ENCODE measurements around the gene ALAS1.
"Not testable (repeated sequence)": the region's sequence is repeated elsewhere in the genome, so short reads cannot be mapped to it uniquely, and the experiment has no call there.

ALAS1 gene

DNA sequence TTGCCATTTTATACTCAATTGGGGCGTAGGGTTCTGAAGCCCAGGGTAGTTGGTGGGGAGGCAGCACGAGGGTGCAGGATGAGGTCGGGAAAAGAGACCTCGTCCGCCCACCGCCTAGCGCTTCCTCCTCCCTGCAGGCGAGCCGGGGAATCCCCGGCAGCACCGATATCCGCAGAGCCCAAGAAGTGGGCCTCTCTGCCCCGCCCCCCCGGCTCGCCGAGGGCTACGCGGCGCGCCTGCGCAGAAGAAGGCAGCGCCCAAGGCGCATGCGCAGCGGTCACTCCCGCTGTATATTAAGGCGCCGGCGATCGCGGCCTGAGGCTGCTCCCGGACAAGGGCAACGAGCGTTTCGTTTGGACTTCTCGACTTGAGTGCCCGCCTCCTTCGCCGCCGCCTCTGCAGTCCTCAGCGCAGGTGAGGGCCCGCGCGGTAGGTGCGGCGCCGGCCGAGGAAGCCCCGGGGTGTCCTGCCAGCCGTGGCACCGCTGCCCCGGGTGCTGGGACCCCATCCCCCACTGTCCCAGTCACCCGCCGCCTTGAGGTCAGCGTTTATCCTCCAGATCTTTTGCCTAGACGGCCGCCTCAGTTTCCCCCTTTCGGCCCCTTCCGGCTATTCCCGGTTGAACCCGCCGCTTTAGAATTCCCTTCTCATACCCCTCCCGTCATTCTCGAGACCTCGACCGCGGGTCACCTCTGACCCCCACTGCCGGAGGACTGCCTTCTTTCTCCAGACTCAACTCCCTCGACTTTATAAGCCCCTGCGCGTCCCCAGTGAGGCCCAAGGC lies at the start of gene ALAS1:
TSS of gene ALAS1 (plus strand) at position 319 of the 784 bp plus-strand sequence. CDS start 1,082 bp downstream, outside the sequence.
- H3K4me3 ChIP-seq (replicated peaks in 1 of 2; ENCODE audit: low read depth in 2 of 2, low read length in 2 of 2): peak within 1 kb of the TSS; percentile 87 to 88
- TF ChIP-seq, protein P1, sequence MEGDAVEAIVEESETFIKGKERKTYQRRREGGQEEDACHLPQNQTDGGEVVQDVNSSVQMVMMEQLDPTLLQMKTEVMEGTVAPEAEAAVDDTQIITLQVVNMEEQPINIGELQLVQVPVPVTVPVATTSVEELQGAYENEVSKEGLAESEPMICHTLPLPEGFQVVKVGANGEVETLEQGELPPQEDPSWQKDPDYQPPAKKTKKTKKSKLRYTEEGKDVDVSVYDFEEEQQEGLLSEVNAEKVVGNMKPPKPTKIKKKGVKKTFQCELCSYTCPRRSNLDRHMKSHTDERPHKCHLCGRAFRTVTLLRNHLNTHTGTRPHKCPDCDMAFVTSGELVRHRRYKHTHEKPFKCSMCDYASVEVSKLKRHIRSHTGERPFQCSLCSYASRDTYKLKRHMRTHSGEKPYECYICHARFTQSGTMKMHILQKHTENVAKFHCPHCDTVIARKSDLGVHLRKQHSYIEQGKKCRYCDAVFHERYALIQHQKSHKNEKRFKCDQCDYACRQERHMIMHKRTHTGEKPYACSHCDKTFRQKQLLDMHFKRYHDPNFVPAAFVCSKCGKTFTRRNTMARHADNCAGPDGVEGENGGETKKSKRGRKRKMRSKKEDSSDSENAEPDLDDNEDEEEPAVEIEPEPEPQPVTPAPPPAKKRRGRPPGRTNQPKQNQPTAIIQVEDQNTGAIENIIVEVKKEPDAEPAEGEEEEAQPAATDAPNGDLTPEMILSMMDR (IDR thresholded peaks at IDR 0.05; ENCODE audit: low read depth, low read length): no peak
- peak; percentile 87 to 90 for DNase-seq (ENCODE audit: low read depth in 2 of 2)

DNA sequence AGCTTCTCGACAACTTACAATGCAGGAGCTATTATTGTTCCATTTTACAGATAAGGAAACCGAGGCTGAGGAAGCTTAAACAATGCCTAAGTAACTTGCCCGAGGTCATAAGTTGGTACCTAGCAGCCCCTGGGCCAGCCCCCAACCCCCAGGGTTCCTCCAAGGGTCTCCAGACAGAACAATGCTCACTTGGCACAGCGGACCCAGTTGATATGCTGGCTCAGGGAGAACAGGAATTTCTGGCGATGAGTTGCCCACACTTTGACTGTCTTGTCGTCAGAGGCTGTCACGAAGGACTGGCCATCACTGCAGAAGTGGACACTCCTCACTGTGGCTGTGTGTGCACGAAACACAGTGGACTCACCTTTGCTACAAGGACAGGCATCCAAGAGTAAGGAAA lies 48.9 kb upstream of the ALAS1 start:
- DNase-seq (ENCODE audit: low read depth in 2 of 2): no peak
- TF ChIP-seq, protein P1 (IDR thresholded peaks at IDR 0.05; ENCODE audit: low read depth, low read length): no peak
- no peak overlapping the region for H3K4me3 ChIP-seq (replicated peaks in 1 of 2; ENCODE audit: low read depth in 2 of 2, low read length in 2 of 2)

DNA sequence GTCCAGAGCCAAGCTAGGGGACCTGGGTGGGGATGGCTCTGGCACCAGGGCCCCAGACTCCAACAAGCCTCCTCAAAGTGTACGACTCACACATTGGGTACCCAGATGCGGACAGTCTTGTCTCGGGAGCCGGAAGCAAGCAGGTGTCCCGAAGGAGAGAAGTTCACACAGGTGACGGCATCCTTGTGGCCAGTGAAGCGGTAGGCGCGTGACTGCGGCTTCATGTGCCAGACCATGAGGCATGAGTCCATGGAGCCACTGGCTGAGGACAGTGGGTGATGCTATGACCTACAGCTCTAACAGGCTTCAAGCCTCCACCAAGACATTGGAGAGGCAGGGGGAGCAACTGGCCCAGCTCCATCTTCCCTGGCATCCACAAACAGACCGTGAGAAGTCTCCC lies 48.2 kb upstream of the ALAS1 start:
- no peak for DNase-seq (ENCODE audit: low read depth in 2 of 2)
- no peak overlapping the region for H3K4me3 ChIP-seq (replicated peaks in 1 of 2; ENCODE audit: low read depth in 2 of 2, low read length in 2 of 2)
- TF ChIP-seq, protein P1 (IDR thresholded peaks at IDR 0.05; ENCODE audit: low read depth, low read length): no peak

DNA sequence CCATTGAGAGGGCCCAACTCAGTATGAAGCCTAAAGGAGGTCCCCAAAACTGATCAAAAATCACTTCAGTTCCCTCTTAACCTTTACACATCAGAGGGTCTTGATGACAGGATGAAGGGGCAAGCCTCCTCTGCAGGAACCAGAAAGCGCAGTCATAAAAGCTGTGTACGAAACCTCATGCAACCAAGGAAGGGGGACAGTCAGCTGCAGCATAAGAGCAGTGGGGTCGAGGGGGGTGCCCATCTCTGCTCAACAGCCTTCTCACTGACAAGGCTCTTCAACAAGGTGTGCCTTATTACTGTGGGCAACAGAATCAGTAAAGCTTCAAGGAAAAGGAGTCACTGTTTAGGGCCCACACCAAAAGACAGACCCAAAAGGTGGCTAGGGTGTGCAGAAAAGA lies 47.6 kb upstream of the ALAS1 start:
- H3K4me3 ChIP-seq (replicated peaks in 1 of 2; ENCODE audit: low read depth in 2 of 2, low read length in 2 of 2): no peak overlapping the region
- TF ChIP-seq, protein P1 (IDR thresholded peaks at IDR 0.05; ENCODE audit: low read depth, low read length): no peak
- DNase-seq (ENCODE audit: low read depth in 2 of 2): no peak

DNA sequence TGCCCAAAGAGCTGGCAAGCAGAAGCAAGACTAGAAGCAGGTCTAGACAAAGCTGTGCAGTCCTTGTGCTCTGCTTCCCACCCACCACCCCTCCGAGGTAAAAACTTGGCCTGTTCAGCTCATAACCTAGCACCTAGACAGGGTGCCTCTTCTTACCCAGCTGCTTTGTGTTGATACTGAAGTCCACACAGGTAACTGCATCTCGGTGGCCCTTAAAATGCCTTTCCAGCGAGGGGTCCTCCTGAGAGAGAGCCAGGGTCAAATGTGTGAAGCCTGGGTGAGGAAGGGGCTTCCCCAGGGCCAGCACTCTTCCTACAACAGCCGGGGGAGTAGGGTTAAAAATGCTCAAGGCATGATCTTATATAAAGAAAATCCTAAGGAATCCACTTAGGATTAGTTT lies 47.1 kb upstream of the ALAS1 start:
- no peak for DNase-seq (ENCODE audit: low read depth in 2 of 2)
- no peak overlapping the region for H3K4me3 ChIP-seq (replicated peaks in 1 of 2; ENCODE audit: low read depth in 2 of 2, low read length in 2 of 2)
- TF ChIP-seq, protein P1 (IDR thresholded peaks at IDR 0.05; ENCODE audit: low read depth, low read length): no peak

DNA sequence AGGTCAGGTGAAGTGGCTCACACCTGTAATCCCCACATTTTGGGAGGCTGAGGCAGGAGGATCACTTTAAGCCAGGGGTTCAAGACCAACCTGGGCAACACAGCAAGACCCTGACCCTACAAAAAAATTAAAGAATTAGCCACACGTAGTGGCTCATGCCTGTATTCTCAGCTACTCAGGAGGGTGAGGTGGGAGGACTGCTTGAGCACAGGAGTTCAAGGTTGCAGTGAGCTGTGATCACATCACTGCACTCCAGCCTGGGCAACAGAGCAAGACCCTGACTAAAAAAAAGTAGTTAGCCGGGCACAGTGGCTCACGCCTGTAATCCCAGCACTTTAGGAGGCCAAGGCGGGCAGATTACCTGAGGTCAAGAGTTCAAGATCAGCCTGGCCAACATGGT lies 46.0 kb upstream of the ALAS1 start:
- not testable (repeated sequence) for DNase-seq (ENCODE audit: low read depth in 2 of 2); H3K4me3 ChIP-seq (replicated peaks in 1 of 2; ENCODE audit: low read depth in 2 of 2, low read length in 2 of 2)

DNA sequence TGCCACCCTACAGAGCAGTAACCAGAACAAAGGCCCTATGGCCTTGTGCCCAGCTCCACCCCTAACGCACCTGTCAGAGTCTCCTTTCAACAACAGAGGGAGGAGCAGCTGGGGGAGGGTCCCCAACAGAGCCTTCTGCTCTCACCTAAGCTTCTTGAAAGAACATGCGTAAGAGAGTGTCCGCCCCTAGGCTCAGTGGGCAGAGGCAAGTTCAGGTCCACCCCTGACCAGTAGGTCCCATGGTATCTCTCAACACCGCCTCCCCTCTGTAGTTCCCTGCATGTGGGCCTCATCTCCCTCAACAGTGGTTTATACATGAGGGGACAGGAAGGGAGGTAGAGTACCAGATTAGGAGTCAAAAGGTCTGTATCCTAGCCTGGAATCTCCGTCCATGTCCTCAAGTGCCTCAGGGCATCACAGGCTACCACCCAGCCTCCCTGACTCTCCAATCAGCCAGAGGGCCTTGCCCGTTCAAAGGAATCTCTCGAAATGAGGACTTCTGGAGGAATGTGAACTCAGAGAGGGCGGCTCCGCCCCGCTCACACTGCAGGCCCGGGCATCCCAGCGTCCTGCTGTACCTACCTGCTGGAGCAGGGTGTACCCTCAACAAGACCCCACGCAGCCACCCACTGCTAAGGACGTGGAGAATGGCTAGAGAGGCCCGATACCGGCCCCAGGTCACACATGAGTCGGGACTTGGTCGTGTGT lies 44.4 kb upstream of the ALAS1 start:
- peak overlapping the region; percentile 76 to 93 for H3K4me3 ChIP-seq (replicated peaks in 1 of 2; ENCODE audit: low read depth in 2 of 2, low read length in 2 of 2)
- TF ChIP-seq, protein P1 (IDR thresholded peaks at IDR 0.05; ENCODE audit: low read depth, low read length): no peak
- DNase-seq (ENCODE audit: low read depth in 2 of 2): peak in 1 of 2 donors; percentile 27

Measured in cardiac fibroblast (primary cell).